Activated CD8-positive, alpha-beta memory T cell treated with anti-CD3 and anti-CD28 coated beads, Interleukin-2, amount 50 U/mL, for 1 hour (primary cell): ENCODE measurements around the gene SAMD3.
"Not testable (repeated sequence)": the region's sequence is repeated elsewhere in the genome, so short reads cannot be mapped to it uniquely, and the experiment has no call there.

Experiments
- DNase-seq: peaks from one replicate; pipeline ENCODE4 v3.0.0-alpha.2; 2020; ENCODE audit errors: extremely low read depth

The SAMD3 gene

DNA sequence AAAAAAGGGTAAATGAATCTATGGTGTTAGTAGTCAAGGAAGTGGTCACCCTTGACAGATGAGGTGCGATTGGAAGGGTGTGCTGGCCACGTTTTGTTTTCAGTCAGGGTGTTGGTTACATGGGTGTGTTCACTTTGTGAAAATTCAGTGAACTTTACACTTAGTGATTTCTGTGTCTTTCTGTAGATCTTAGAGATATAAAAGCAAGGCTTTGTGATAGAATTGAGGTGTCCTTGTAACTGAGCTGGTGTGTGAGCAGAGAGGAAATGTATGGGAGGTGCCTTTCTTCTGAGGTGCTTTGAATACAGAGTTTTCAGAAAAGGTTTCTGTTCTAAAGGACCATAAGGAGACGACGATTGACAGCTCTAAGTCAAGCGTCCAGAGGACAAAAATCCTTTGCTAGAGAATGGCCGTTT, 90.5 kb downstream of the SAMD3 start:
- DNase-seq, result no peak

DNA sequence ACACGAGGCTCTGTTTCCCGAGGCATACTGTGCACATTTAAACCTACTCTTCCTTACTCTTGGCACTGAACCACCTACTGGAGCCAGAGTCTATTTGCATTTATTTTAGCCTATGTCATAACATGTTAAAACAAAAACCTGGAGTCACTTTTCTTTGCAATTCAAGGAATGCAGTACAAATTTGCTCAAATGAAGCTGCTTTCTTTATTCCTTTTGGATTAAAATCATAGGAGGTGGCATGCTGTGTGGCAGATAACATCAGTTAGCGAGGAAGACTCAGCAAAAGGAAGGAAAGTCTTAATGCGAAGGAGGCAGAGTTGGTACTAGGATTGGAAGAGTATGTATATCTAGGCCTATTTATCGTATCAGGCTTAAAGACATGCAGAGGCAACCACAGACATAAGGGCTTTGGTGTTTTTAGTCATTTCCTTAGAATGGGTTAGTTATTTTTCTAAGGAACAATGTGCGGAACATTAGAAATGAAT, 92.9 kb downstream of the SAMD3 start:
- DNase-seq, result no peak

DNA sequence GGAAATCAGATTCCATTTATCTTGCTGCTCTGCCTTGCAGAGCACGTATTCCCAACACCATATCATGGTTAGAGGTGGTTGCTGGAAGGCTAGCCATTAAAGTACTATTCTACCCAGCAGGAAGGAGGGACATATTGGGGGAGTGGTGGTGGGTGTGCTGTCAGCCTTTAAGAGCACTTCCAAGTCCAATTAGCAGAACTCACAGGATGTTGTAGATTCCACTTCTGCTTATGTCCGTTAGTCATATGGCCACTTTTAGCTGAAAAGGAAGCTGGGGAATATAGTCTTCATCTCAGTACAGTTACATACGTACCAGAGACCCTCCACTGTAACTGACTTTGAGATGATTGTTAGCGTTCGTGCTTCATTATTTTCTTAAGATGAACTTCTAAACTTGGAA, 94.4 kb downstream of the SAMD3 start:
- DNase-seq, result no peak

DNA sequence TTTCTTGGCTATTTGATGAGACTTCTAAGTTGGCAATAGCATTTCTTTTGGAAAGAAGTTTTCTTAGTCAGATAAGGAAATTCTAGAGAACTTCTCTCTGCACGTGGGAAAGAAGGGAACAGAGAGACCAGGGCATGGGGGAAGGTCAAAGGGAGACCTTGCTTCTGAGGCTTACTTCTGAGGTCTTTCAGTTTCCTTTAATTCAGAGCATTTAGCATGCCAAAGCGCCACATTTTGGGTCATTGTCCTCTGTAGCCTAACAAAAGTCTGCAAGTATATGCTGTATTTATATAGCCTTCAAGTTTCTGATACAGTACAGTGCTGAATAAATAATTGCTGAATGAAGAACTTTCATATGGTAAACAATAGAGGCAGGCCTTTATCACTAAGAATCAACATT, 95.6 kb downstream of the SAMD3 start:
- DNase-seq, result no peak

DNA sequence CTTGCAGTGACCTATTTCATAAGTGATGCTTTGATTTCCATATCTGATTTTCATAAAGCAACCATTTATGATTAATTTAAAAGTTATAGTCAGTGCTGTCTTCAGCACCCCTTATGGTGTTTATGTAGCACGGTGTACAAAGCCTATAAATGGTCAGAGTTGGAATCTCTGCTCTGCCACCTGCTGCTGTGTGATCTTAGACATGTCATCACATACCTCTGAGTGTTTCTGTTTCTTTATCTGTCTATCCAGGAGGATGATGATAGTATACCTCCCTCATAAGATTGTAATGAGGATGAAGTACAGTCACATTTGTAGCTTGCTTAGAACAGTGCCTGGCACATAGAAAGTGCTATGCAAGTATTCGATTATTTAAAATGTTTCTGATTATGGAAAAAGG, 100.5 kb downstream of the SAMD3 start:
- no peak for DNase-seq

GRCh38 chr6:130120731-130121130, 102.0 kb downstream of the SAMD3 start:
- DNase-seq, result no peak

DNA sequence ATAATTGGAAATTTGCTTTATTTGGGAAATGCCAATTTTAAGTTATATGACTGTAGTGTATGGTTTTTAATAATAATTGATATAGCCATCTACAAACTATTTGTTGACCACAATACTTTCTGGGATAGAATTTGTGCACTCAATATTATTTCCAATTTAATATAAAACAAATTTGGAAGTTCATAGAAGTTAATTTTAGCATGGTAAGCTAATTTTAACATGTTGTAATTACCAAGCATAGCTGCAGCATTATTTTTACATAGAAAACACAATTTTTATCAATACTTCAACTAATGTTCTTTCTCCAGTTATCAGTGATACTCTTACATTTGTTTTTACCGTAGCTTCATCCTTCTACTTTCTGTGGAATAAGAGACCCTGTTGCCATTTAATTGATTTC, 103.5 kb downstream of the SAMD3 start:
- no peak for DNase-seq

GRCh38 chr6:130118236-130118635, 104.5 kb downstream of the SAMD3 start:
- no peak for DNase-seq

- not testable (repeated sequence) for DNase-seq
Measured at GRCh38 chr6:130117187-130117701, 105.5 kb downstream of the SAMD3 start.

DNA sequence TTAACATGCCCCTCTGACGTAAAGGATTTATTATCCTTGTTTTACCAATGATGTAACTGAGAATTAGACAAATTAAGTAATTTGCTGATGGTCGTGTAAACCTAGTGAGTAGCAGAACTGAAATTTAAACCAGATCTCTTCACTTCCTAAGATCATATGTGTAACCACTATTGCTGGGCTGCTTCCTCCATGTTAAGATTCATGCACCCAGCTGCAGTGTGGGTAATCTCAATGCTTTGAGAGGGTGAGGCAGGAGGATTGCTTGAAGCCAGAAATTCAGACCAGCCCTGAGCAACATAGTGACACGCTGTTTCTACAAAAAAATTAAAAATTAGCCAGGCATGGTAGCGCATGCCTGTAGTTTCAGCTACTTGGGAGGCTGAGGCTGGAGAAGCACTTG, 106.5 kb downstream of the SAMD3 start:
- no peak for DNase-seq

DNA sequence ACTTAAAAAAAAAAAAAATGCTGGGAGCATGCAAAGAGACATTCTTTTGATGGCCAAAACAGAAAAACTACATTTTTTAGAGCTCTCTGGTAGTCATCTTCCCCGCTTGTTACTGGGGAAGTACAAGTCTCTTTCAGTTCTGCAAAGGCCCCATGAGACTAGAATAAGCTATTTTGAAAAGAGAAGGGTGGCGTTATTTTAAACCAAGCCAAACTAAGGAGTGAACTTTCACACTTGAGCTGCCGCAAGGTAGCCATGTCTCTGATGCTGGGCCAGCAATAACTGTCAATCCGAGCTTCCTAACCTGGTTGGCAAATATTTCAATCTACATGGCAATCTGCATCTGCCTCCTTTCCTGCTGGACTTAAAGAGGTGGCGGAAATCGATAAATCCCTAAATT, 107.7 kb downstream of the SAMD3 start:
- DNase-seq, result no peak

- no peak for DNase-seq
Measured at GRCh38 chr6:130113201-130113710, 109.5 kb downstream of the SAMD3 start.

DNA sequence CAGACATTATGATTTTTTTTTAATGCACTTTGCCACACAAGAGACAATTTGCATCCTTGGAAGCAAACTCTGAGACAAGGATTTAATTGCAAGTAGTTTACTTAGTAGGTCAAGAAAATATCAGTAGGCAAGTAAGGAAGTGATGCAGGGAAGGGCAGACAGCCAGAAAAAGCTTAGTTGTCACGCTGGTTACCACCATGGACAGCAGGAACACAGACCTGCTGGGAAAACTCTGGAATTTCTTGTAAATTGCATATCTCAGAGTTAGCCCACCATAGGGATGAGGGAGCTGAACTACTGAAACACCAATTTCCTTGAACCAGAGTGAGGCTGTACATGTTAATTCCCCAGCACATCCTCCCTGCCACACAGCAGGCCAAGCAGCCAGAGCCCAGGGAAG, 111.7 kb downstream of the SAMD3 start:
- DNase-seq, result no peak

GRCh38 chr6:130107710-130108109, 115.0 kb downstream of the SAMD3 start:
- no peak for DNase-seq

DNA sequence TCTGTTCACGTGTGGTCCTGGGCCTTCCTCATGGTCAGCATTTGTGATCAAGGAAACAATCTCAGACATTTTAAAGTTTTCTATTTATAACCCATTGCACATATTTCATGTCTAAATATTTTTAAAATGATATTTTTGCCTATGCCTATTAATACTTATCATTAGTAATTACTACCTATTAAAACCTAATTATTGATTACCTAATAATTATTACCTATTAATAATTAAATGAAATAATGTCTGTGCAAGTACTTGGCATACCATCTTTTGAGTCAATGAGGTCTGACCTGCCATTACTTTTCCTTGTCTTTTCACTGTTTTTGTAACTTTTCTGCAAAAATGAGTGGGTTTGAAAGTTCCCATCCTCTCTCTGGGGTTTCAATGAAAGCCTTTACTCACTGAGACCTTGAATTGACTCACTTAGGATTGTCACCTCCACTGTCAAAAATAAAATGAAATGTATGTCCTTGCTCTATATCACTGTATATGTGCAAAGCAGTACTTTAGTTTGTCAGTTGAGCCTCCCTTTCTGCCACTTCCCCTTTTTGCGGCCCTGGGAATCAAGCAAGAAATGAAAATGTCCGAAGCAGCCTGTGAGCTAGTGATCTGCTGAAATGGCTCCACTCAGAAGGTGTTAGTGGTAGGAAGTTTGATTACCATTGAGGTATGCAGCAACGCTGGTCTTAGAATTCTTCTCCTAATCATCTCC, 116.6 kb downstream of the SAMD3 start:
- DNase-seq, result no peak

DNA sequence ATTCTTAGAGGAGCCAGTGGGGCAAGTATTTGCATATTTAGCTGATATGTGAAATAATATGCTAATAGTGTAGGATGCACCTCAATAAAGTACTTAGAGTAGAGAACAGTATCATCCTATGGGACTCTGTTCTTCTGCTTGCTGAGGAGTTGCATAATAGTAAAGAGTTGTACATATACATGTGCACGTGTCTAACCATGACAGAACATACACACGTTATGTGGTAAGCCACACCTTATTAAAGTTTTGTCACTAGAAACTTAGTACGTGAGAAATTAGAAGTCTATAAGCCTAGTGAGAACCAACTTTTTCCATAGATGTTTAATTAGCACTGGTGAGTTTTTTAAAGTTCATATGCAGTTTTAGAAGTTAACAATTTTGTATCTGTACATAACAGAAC, 123.6 kb downstream of the SAMD3 start:
- no peak for DNase-seq

DNA sequence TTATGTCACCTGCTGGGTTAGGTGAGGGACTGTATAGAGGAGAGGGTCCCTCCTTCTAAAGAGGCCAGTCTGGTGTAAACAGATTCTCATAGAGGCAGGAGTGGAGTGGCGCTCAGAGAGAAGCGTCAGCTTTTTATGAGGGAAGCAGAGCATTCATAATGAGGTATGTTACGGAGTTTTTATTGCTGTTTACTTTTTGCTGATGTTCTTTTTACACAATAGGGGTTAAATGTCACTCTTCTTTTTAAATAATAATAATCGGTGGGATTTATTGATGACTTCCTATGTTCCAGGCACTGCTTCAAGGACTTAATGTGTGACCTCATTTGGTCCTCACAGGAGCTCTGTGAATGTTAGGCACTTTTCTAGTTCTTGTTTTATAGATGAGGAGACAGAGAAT, 124.4 kb downstream of the SAMD3 start:
- DNase-seq, result no peak
